Measurements from ENCODE around the gene USH1G.
"Not testable (repeated sequence)": the region's sequence is repeated elsewhere in the genome, so short reads cannot be mapped to it uniquely, and the experiment has no call there.

Gene USH1G

GRCh38 chr17:74922694-74923537, at the start of gene USH1G:
Gene USH1G (minus strand): TSS chr17:74923255. CDS start chr17:74923073, 182 bp downstream.
- Histone ChIP-seq H3K4me3 (replicated peaks; ENCODE audit: low read depth, low read length) (peak within 1 kb of the TSS; percentile 39), H3K36me3 (ENCODE audit: control insufficient read depth, insufficient read depth, low read length) (no peaks in the 10 kb centered on the region), H3K27me3 (replicated peaks; ENCODE audit: control insufficient read depth, insufficient read depth, low read length) (no peaks in the 10 kb centered on the region; the same call in 1 of the 2 replicates)
- no peak for DNase-seq (ENCODE audit: extremely low read depth, insufficient read length)
- TF ChIP-seq CTCF (IDR thresholded peaks at IDR 0.05; ENCODE audit: insufficient read depth, low read length, poor library complexity, severe bottlenecking), result no peak

- peaks cover 4% of the 10 kb centered on the region for H3K27me3 ChIP-seq (replicated peaks; ENCODE audit: control insufficient read depth, insufficient read depth, low read length)
- DNase-seq (ENCODE audit: extremely low read depth, insufficient read length), result peak; percentile 61
- TF ChIP-seq CTCF (IDR thresholded peaks at IDR 0.05; ENCODE audit: insufficient read depth, low read length, poor library complexity, severe bottlenecking), result no peak
Observed at GRCh38 chr17:74972107-74972972, 49.3 kb upstream of the USH1G start, which contains the start of gene HID1. Gene HID1 (minus strand): TSS chr17:74972759. CDS start chr17:74972656, 103 bp downstream.

GRCh38 chr17:74971842-74972106, 48.7 kb upstream of the USH1G start:
- peak overlapping the region; percentile 63 for H3K4me3 ChIP-seq (replicated peaks; ENCODE audit: low read depth, low read length)
- no peak for TF ChIP-seq CTCF (IDR thresholded peaks at IDR 0.05; ENCODE audit: insufficient read depth, low read length, poor library complexity, severe bottlenecking)
- no peaks in the 10 kb centered on the region for H3K36me3 ChIP-seq (ENCODE audit: control insufficient read depth, insufficient read depth, low read length)
- peaks cover 4% of the 10 kb centered on the region for H3K27me3 ChIP-seq (replicated peaks; ENCODE audit: control insufficient read depth, insufficient read depth, low read length)
- no peak for DNase-seq (ENCODE audit: extremely low read depth, insufficient read length)

More at GRCh38 chr17:74972107-74972972, 49.3 kb upstream of the USH1G start, which contains the start of gene HID1:
- Histone ChIP-seq H3K4me3 (replicated peaks; ENCODE audit: low read depth, low read length) (peak within 1 kb of the TSS; percentile 63), H3K36me3 (ENCODE audit: control insufficient read depth, insufficient read depth, low read length) (no peaks in the 10 kb centered on the region)

- no peak for TF ChIP-seq CTCF (IDR thresholded peaks at IDR 0.05; ENCODE audit: insufficient read depth, low read length, poor library complexity, severe bottlenecking)
- H3K36me3 ChIP-seq (ENCODE audit: control insufficient read depth, insufficient read depth, low read length), result no peaks in the 10 kb centered on the region
- peak overlapping the region; percentile 63 for H3K4me3 ChIP-seq (replicated peaks; ENCODE audit: low read depth, low read length)
- no peak for DNase-seq (ENCODE audit: extremely low read depth, insufficient read length)
- H3K27me3 ChIP-seq (replicated peaks; ENCODE audit: control insufficient read depth, insufficient read depth, low read length), result peaks cover 4% of the 10 kb centered on the region
Observed at GRCh38 chr17:74971069-74971841, 48.2 kb upstream of the USH1G start.

- no peak for DNase-seq (ENCODE audit: extremely low read depth, insufficient read length)
- TF ChIP-seq CTCF (IDR thresholded peaks at IDR 0.05; ENCODE audit: insufficient read depth, low read length, poor library complexity, severe bottlenecking), result no peak
- Histone ChIP-seq H3K36me3 (ENCODE audit: control insufficient read depth, insufficient read depth, low read length) (no peaks in the 10 kb centered on the region), H3K27me3 (replicated peaks; ENCODE audit: control insufficient read depth, insufficient read depth, low read length) (peaks cover 4% of the 10 kb centered on the region), H3K4me3 (replicated peaks; ENCODE audit: low read depth, low read length) (no peak overlapping the region)
Observed at GRCh38 chr17:74970395-74970794, 47.3 kb upstream of the USH1G start.

GRCh38 chr17:74969501-74969900, 46.4 kb upstream of the USH1G start:
- not testable (repeated sequence) for DNase-seq (ENCODE audit: extremely low read depth, insufficient read length); H3K27me3 ChIP-seq (replicated peaks; ENCODE audit: control insufficient read depth, insufficient read depth, low read length); H3K36me3 ChIP-seq (ENCODE audit: control insufficient read depth, insufficient read depth, low read length)

More at GRCh38 chr17:74969501-74969900, 46.4 kb upstream of the USH1G start:
- not testable (repeated sequence) for H3K4me3 ChIP-seq (replicated peaks; ENCODE audit: low read depth, low read length)
